GM12878 (cell line): ENCODE data around the gene TULP4. TPM values are rescaled to one million over a fixed set of nuclear protein-coding genes. Genes with fewer than 3 reads are reported as not detected.

ENCODE experiments used
- ATAC-seq: fragments of 200-7000 bp; cut with Tn5 transposase; 3 replicates; pipeline ENCODE4 v1.9.1; 2020; ENCODE audit warnings: mild to moderate bottlenecking, moderate library complexity
- BruUV-seq: library from RNA; stranded (reverse); fragments of 400-500 nt; replicated peaks from 2 replicates; lab custom pipeline; 2021; lab: Mats Ljungman, UMichigan
- CTCF ChIA-PET: fragments of 300-600 bp; sonication (Branson Sonifier 250); formaldehyde crosslinking; extraction: SDS; loops from one replicate; lab custom pipeline; 2021; ENCODE audit warnings: inconsistent platforms; lab: Yijun Ruan, JAX
- POLR2A ChIA-PET: fragments of 350-600 bp; formaldehyde crosslinking; extraction: SDS; loops from one replicate; lab custom pipeline; 2021; ENCODE audit warnings: inconsistent platforms; lab: Charles Lee
- RAD21 ChIA-PET: fragments of 300-600 bp; sonication (Branson Sonifier 250); formaldehyde crosslinking; loops from one replicate; lab custom pipeline; 2023; ENCODE audit warnings: antibody characterized with exemption; ENCODE audit not compliant: unreplicated experiment; lab: Charles Lee
- SMC1A ChIA-PET: fragments of 300-600 bp; sonication (Branson Sonifier 250); formaldehyde crosslinking; loops from one replicate; lab custom pipeline; 2023; ENCODE audit not compliant: unreplicated experiment, uncharacterized antibody; lab: Charles Lee
- DNase-seq: peaks from one replicate; pipeline ENCODE4 v3.0.0-alpha.2; 2011; ENCODE audit warnings: low read depth, low spot score
- FAIRE-seq: peaks from 3 replicates; lab custom pipeline; 2011; peaks lifted over from hg19 to GRCh38; lab: Jason Lieb, UNC
- H2AFZ ChIP-seq: 2 replicates; pipeline ENCODE4 v1.6.0; 2011; ENCODE audit warnings: low read depth, low read length, control low read depth; ENCODE audit not compliant: control insufficient read depth
- H3K27ac ChIP-seq: 2 replicates; pipeline ENCODE4 v1.5.1; 2011; ENCODE audit warnings: control low read depth; ENCODE audit not compliant: control insufficient read depth, insufficient read depth
- H3K27me3 ChIP-seq, 2 experiments: replicated peaks in 1 of 2; 2 replicates each; pipeline versions ENCODE4 v1.6.0 to v1.6.1; 2011; ENCODE audit warnings: low read length in 1 of 2; ENCODE audit not compliant: control insufficient read depth in 2 of 2, insufficient read depth in 2 of 2
- H3K36me3 ChIP-seq, 2 experiments: 2 replicates each; pipeline ENCODE4 v1.5.1; 2011; ENCODE audit warnings: low read length in 1 of 2; ENCODE audit not compliant: control insufficient read depth in 2 of 2, insufficient read depth in 2 of 2
- H3K4me1 ChIP-seq: 2 replicates; pipeline ENCODE4 v1.6.1; 2011; ENCODE audit warnings: mild to moderate bottlenecking, low read length, moderate library complexity, mixed read lengths; ENCODE audit not compliant: control insufficient read depth, insufficient read depth
- H3K4me2 ChIP-seq: 2 replicates; pipeline ENCODE4 v1.6.0; 2011; ENCODE audit warnings: control low read depth; ENCODE audit not compliant: control insufficient read depth, insufficient read depth
- H3K4me3 ChIP-seq: fragments of 200-600 bp; sonication (generic); 2 replicates; pipeline ENCODE4 v1.5.1; 2016
- H3K79me2 ChIP-seq: 2 replicates; pipeline ENCODE4 v1.6.0; 2011; ENCODE audit warnings: low read length; ENCODE audit not compliant: control insufficient read depth, insufficient read depth
- H3K9ac ChIP-seq: 2 replicates; pipeline ENCODE4 v1.8.0; 2011; ENCODE audit warnings: low read length, control low read depth, mixed read lengths; ENCODE audit not compliant: control insufficient read depth, insufficient read depth
- H3K9me3 ChIP-seq: replicated peaks from 3 replicates; pipeline ENCODE4 v1.5.1; 2011; ENCODE audit warnings: mild to moderate bottlenecking, low read length; ENCODE audit not compliant: control insufficient read depth, insufficient read depth
- H4K20me1 ChIP-seq: 2 replicates; pipeline ENCODE4 v1.6.0; 2011; ENCODE audit not compliant: control insufficient read depth, insufficient read depth
- CBX5 ChIP-seq: sonication (generic); IDR thresholded peaks from 2 replicates; pipeline ENCODE4 v1.6.1; 2016; ENCODE audit warnings: low read depth, moderate library complexity, mild to moderate bottlenecking, inconsistent platforms
- MXI1 ChIP-seq: fragments of 150-350 bp; IDR thresholded peaks from 2 replicates; pipeline ENCODE4 v1.6.1; 2011; ENCODE audit warnings: low read depth, mild to moderate bottlenecking, inconsistent platforms, low read length, improper control_type of control experiment
- PML ChIP-seq: IDR thresholded peaks from 2 replicates; pipeline ENCODE4 v1.6.1; 2012; ENCODE audit warnings: low read length, inconsistent platforms
- RAD51 ChIP-seq: fragments of 450-650 bp; IDR thresholded peaks from 2 replicates; pipeline ENCODE4 v1.6.1; 2016; ENCODE audit warnings: moderate library complexity, mild to moderate bottlenecking, inconsistent platforms
- RUNX3 ChIP-seq: IDR thresholded peaks from 2 replicates; pipeline ENCODE4 v1.6.1; 2012; ENCODE audit warnings: low read length, inconsistent platforms
- SMARCA5 ChIP-seq: fragments of 450-650 bp; IDR thresholded peaks from 2 replicates; pipeline ENCODE4 v1.6.1; 2017; ENCODE audit warnings: mild to moderate bottlenecking
- SRF ChIP-seq, 2 experiments: IDR thresholded peaks; 2 replicates each; pipeline ENCODE4 v1.6.1; 2011; ENCODE audit warnings: low read depth in 2 of 2, low read length in 2 of 2, mild to moderate bottlenecking in 1 of 2, moderate library complexity in 1 of 2
- SUPT20H ChIP-seq: IDR thresholded peaks from 2 replicates; pipeline ENCODE4 v1.6.1; 2011; ENCODE audit warnings: low read depth, mild to moderate bottlenecking, low read length, moderate library complexity, borderline replicate concordance; ENCODE audit not compliant: control insufficient read depth
- WGBS: methylation state at CpG from one replicate; pipeline ENCODE4 v1.1.6; 2016; ENCODE audit warnings: low lambda C conversion rate; ENCODE audit not compliant: insufficient replicate concordance, insufficient coverage; ENCODE audit errors: missing lambda C conversion rate; 5-methylcytosine and 5-hydroxymethylcytosine counted together
- in situ Hi-C: fragments of 300-500 bp; cut with MboI; formaldehyde crosslinking; loops from 9 replicates; pipeline ENCODE4 v1.14.3; 2018; ENCODE audit warnings: mixed read lengths
- intact Hi-C: fragments of 100-400 bp; cut with micrococcal nuclease; formaldehyde crosslinking; loops from one replicate; pipeline ENCODE4 v1.14.2; 2022; ENCODE audit not compliant: unreplicated experiment
- polyA plus RNA-seq, 11 experiments: library from polyadenylated mRNA; depleted of rRNA in 4 of 11; unstranded in 6 of 11; stranded (reverse) in 5 of 11; fragments of >200 nt; fragmentation: Nextera tagmentation in 4 of 11; fragmentation: Illumina TruSeq in 1 of 11; extraction: Ambion mirVana in 4 of 11; extraction: Trizol in 1 of 11; gene quantifications; 1 replicate in 1 of 11; 2 replicates in 10 of 11; pipeline versions ENCODE4 v1.2.1 to v1.2.3, GENCODE V29; 2011 to 2016; ENCODE audit warnings: inconsistent platforms in 2 of 11, missing spikeins in 2 of 11, low read depth in 1 of 11
- total RNA-seq, 4 experiments: library from RNA; depleted of rRNA in 3 of 4; stranded (reverse); fragments of >200 nt in 3 of 4; fragmentation: Illumina TruSeq in 1 of 4; extraction: Trizol in 1 of 4; gene quantifications; 2 replicates each; pipeline versions ENCODE4 v1.2.1 to v1.2.3, GENCODE V29; 2013 to 2021
- TF ChIP-seq, protein P1 (sequence below): fragments of 450-650 bp; formaldehyde crosslinking; IDR thresholded peaks from 2 replicates; pipeline ENCODE4 v1.5.0; 2022; ENCODE audit warnings: mild to moderate bottlenecking, missing genetic modification characterization
- TF ChIP-seq, protein P2 (sequence below): IDR thresholded peaks from 2 replicates; pipeline ENCODE4 v1.6.1; 2012; ENCODE audit warnings: mild to moderate bottlenecking, low read depth, low read length
- TF ChIP-seq, protein P3 (sequence below): fragments of 450-650 bp; IDR thresholded peaks from 2 replicates; pipeline ENCODE4 v1.6.1; 2016; ENCODE audit warnings: mild to moderate bottlenecking

TULP4 gene
- total and polyA plus RNA-seq, 10 of the 15 experiments (the other 5 are each of a cell fraction or from before 2014, with no cell fraction given): 0.73 to 31.8 (median 14.0) TPM

DNA sequence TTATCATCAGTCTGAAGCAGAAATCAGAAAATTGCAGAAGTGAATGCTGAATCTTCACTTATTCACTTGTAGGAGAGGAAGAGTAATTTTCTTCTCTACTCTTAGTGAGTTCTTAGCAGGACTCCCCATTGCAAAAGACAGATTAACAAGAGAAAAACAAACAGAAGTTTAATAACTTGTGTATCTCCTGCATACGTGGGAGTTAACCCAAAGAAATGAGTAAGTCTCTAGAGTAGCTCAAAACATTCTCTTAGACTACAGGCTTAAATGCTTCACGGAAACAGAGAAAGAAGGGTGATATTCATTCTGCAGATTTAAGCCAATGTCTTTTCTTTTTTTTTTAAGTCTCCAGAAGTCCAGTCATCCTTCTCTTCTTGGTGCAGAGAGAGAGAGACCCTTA is 149.7 kb downstream of the TULP4 start:
- H4K20me1 ChIP-seq: no peaks in the 10 kb centered on the region
- ATAC-seq (no peak), FAIRE-seq (no peak), DNase-seq (no peak)
- no peak overlapping the region for H3K27ac ChIP-seq
- H3K9me3 ChIP-seq: no peaks in the 10 kb centered on the region
- TF ChIP-seq MXI1: no peak
- TF ChIP-seq, protein P1, sequence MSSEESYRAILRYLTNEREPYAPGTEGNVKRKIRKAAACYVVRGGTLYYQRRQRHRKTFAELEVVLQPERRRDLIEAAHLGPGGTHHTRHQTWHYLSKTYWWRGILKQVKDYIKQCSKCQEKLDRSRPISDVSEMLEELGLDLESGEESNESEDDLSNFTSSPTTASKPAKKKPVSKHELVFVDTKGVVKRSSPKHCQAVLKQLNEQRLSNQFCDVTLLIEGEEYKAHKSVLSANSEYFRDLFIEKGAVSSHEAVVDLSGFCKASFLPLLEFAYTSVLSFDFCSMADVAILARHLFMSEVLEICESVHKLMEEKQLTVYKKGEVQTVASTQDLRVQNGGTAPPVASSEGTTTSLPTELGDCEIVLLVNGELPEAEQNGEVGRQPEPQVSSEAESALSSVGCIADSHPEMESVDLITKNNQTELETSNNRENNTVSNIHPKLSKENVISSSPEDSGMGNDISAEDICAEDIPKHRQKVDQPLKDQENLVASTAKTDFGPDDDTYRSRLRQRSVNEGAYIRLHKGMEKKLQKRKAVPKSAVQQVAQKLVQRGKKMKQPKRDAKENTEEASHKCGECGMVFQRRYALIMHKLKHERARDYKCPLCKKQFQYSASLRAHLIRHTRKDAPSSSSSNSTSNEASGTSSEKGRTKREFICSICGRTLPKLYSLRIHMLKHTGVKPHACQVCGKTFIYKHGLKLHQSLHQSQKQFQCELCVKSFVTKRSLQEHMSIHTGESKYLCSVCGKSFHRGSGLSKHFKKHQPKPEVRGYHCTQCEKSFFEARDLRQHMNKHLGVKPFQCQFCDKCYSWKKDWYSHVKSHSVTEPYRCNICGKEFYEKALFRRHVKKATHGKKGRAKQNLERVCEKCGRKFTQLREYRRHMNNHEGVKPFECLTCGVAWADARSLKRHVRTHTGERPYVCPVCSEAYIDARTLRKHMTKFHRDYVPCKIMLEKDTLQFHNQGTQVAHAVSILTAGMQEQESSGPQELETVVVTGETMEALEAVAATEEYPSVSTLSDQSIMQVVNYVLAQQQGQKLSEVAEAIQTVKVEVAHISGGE (CRISPR knock-in tag): no peak
- no peak for TF ChIP-seq RUNX3
- TF ChIP-seq, protein P2, sequence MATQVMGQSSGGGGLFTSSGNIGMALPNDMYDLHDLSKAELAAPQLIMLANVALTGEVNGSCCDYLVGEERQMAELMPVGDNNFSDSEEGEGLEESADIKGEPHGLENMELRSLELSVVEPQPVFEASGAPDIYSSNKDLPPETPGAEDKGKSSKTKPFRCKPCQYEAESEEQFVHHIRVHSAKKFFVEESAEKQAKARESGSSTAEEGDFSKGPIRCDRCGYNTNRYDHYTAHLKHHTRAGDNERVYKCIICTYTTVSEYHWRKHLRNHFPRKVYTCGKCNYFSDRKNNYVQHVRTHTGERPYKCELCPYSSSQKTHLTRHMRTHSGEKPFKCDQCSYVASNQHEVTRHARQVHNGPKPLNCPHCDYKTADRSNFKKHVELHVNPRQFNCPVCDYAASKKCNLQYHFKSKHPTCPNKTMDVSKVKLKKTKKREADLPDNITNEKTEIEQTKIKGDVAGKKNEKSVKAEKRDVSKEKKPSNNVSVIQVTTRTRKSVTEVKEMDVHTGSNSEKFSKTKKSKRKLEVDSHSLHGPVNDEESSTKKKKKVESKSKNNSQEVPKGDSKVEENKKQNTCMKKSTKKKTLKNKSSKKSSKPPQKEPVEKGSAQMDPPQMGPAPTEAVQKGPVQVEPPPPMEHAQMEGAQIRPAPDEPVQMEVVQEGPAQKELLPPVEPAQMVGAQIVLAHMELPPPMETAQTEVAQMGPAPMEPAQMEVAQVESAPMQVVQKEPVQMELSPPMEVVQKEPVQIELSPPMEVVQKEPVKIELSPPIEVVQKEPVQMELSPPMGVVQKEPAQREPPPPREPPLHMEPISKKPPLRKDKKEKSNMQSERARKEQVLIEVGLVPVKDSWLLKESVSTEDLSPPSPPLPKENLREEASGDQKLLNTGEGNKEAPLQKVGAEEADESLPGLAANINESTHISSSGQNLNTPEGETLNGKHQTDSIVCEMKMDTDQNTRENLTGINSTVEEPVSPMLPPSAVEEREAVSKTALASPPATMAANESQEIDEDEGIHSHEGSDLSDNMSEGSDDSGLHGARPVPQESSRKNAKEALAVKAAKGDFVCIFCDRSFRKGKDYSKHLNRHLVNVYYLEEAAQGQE: no peak
- no peak for TF ChIP-seq SMARCA5
- no peak for TF ChIP-seq SUPT20H
- TF ChIP-seq SRF (IDR thresholded peaks at IDR 0.05; ENCODE audit: low read depth in 2 of 2, low read length in 2 of 2): no peak
- TF ChIP-seq PML: no peak
- TF ChIP-seq CBX5: no peak
- no peak for TF ChIP-seq RAD51
- TF ChIP-seq, protein P3, sequence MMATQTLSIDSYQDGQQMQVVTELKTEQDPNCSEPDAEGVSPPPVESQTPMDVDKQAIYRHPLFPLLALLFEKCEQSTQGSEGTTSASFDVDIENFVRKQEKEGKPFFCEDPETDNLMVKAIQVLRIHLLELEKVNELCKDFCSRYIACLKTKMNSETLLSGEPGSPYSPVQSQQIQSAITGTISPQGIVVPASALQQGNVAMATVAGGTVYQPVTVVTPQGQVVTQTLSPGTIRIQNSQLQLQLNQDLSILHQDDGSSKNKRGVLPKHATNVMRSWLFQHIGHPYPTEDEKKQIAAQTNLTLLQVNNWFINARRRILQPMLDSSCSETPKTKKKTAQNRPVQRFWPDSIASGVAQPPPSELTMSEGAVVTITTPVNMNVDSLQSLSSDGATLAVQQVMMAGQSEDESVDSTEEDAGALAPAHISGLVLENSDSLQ: no peak
- no peaks in the 10 kb centered on the region for H3K27me3 ChIP-seq
- H3K36me3 ChIP-seq: peaks cover 3 to 11% of the 10 kb centered on the region in 2 experiments; a peak in 3 of 4 replicates
- ChIA-PET CTCF (interaction anchor here (0.6 kb wide), 1 partner anchor 57 kb away, joined by 5 read pairs; no protein-coding TSS in a partner anchor), SMC1A (interaction anchor here (0.6 to 2.1 kb wide), 4 partner anchors 9 to 609 kb away, joined by 3 to 5 read pairs (median 4); no protein-coding TSS in a partner anchor), POLR2A (interaction anchor here (0.7 to 1.0 kb wide), 2 partner anchors 185 to 239 kb away, joined by 3 read pairs; no protein-coding TSS in a partner anchor), RAD21 (no interaction called here)
- intact Hi-C loops: no loop called here
- H3K79me2 ChIP-seq: no peaks in the 10 kb centered on the region
- H3K4me3 ChIP-seq: no peak overlapping the region
- no peaks in the 10 kb centered on the region for H3K4me1 ChIP-seq
- no peak overlapping the region for H2AFZ ChIP-seq
- no peak overlapping the region for H3K4me2 ChIP-seq
- 92% methylated on average over 2 of the region's 2 CpGs for WGBS
- BruUV-seq: no TSS peak
- no peak overlapping the region for H3K9ac ChIP-seq
- in situ Hi-C loops: no loop called here
